GM11168 (cell line): ENCODE data around the gene CLDND2.
"Not testable (repeated sequence)": the region's sequence is repeated elsewhere in the genome, so short reads cannot be mapped to it uniquely, and the experiment has no call there.

Experiments
- in situ Hi-C: fragments of 300-500 bp; cut with MboI; formaldehyde crosslinking; loops from one replicate; pipeline ENCODE4 v1.12.0; 2022; ENCODE audit warnings: low sequenced_read_pairs; ENCODE audit not compliant: unreplicated experiment

Gene CLDND2

GRCh38 chr19:51368366-51369282 is at the start of gene CLDND2:
CLDND2 (minus strand) TSS chr19:51369003; CDS start chr19:51368577, 426 bp downstream.
- in situ Hi-C loops: no loop called here

DNA sequence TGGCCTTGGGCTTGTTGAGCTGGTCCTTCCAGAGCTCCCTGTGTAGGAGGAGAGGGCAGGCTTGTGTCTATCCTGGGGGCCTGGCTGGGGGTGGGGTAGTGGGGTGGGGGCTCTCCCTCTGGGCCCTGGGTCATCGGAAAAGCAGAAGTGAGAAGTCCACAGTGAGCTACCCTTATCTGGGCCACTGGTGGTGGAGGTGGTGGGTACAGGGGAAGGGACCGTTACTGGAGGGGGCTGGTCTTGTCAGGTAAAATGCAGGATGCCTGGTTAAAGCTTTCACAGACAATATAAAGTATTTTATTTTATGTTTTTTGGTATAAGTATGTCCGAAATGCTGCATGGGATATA is 49.0 kb upstream of the CLDND2 start:
- in situ Hi-C loops: no loop called here

DNA sequence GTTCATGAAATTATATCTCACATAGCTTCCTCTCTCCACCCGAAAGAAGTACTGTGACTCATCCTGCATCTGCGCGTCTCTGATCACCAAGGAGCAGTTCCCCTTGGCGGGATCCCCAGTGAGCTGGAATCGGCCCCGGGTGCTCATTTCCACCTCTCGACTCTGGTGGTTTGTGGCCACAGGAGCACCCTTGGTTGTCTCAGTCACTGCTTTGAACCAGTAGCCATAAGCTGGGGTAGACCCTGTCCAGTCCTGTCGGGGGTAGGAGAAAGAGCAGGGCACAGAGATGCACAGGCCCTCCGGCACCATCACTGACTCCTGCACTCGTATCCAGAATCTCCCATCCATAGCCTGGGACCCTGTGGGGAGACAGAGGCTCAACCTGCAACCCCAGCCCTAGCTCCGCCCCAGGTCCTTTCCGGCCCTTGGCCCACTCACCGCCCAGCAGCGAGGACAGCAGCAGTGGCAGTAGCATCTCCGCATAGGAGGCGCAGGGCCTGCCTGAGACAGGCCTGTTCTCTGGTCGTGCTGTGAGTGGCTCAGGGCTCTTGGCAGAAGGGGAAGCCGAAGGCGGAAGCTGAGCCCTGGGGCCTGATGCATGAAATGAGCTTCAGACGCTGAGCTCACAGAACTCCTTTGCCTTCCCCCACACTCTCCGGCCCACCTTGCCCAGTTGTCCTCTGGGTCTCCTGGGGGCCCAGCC is 48.5 kb upstream of the CLDND2 start, which contains the start of gene SIGLEC10:
SIGLEC10 (minus strand) TSS at position 536 of the 703 bp plus-strand sequence; CDS start at position 475, 61 bp downstream.
- in situ Hi-C loops: no loop called here

DNA sequence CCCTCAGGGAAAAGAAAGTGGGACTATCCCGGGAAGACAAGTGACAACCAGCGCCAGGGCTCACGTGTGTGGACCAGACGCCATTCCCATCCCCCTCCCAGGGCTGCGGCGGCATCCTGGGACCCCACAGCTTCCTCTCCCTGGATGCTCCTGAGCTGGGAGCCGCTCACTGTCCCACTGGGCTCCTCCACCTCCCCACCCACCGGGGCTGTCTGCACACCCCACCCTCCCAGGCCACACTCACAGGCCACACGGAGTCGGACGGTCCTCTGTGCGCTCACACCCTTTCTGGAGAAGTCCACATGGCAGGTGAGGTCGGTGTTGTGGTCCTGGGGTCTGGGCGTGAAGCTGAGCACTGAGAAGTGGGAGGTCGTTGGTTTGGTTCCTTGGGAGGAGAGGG is 47.6 kb upstream of the CLDND2 start:
- in situ Hi-C loops: not testable (repeated sequence)

DNA sequence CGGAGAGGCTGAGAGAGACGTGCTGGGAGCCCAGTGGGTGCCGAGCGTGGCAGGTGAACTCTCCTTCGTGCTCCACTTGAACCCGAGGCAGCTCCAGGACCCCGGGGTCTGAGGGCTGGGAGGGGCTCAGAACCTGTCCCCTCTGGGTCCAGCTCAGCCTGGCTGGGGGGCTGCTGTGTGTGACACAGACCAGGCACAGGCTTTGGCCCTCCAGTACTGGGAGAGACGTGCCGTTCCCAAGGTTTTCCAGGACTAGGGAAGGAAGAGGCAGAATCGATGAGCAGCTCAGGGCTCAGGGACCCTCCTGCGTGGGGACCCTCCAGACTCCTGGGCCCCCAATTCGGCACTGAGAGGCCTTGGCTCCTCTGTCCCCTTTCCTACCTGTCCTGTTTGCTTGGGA is 46.4 kb upstream of the CLDND2 start:
- in situ Hi-C loops: no loop called here

GRCh38 chr19:51410950-51411748 is 42.3 kb upstream of the CLDND2 start:
- in situ Hi-C loops: no loop called here

GRCh38 chr19:51407511-51408131 is 38.8 kb upstream of the CLDND2 start:
- in situ Hi-C loops: no loop called here

GRCh38 chr19:51402117-51402516 is 33.3 kb upstream of the CLDND2 start:
- in situ Hi-C loops: no loop called here

GRCh38 chr19:51399936-51400335 is 31.1 kb upstream of the CLDND2 start:
- in situ Hi-C loops: not testable (repeated sequence)

GRCh38 chr19:51399231-51399630 is 30.4 kb upstream of the CLDND2 start:
- in situ Hi-C loops: no loop called here

DNA sequence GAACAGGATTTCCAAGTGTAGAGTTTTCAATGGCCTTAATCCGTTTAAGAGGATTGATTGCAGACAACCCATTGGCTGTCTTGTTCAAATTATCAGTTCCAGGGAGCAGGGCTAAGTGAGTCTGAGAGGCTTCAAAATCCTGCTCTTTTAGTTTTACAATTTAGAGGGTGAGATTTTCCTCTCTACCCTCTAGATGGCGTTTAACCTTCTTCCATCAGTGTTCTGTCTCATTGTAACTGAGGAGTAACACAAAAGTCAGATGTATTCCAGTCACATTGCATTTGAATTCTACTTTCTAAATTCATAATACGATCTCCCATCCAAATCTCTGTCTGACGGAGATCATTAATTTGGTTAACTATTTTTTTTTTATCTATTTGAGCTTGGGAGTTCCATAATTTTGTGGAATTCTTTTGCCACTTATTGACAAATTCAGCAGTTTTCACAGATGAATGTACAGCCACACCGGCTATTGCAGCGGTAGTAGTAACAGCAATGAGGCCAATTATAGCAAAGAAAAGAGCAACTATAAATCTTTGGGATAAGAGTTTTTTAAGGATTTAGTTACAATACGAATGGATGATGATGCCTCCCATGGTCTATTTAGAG is 29.4 kb upstream of the CLDND2 start:
- in situ Hi-C loops: no loop called here

GRCh38 chr19:51397453-51397852 is 28.6 kb upstream of the CLDND2 start:
- in situ Hi-C loops: not testable (repeated sequence)

DNA sequence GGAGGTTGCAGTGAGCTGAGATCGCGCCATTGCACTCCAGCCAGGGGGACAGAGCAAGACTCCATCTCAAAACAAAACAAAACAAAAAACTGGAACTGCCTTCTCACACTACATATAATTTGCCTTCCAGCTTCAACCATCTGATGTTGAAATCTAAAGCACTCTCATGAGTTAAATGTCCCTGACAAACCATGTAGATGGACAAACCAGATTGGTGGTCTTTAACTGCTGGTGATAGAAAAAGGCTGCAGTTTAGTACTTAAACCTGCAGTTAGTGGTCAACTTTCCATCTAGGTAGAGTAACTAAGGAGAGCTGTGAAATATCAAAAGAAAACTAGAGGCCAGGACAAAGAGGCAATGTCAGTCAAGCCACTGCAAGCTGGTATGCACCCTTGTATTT is 27.4 kb upstream of the CLDND2 start:
- in situ Hi-C loops: no loop called here

- in situ Hi-C loops: no loop called here
These were observed 25.4 kb upstream of the CLDND2 start for GRCh38 chr19:51394050-51394836.

DNA sequence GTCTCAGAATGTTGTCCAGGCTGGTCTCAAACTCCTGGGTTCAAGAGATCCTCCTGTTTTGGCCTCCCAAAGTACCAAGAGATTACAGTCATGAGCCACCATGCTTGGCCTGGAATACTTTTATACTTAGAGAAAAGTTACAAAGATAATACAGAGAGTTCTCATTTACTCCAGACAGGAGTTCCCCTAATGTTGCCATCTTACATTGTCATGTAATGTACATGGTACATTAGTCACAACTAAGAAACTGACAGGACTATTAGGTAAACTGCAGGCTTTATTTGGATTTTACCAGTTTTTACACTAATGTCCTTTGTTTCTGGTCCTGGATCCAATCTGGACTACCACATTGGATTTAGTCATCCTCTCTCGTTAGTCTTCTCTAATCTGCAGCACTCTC is 23.9 kb upstream of the CLDND2 start:
- in situ Hi-C loops: no loop called here

- in situ Hi-C loops: no loop called here
These were observed 22.3 kb upstream of the CLDND2 start for GRCh38 chr19:51391073-51391611.

DNA sequence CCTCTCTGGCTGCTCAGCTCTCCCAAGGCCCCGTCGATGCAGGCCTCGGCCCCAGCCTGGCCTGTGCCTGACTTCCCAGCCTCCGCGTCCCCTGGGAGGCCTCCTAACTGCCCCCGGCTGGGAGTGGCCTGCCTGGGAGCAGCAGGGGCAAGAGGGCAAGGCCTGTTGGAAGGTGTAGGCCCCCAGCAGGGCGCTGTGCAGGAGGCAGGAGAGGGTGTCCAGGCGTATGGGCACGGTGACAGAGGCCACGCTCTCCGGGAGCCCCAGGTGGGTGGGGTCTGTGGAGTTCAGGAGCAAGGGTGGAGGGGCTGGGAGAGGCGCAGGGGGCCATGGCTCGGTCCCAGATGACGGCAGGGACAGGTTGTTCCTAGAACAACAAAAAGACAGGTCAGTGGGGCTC is 20.3 kb upstream of the CLDND2 start:
- in situ Hi-C loops: no loop called here

DNA sequence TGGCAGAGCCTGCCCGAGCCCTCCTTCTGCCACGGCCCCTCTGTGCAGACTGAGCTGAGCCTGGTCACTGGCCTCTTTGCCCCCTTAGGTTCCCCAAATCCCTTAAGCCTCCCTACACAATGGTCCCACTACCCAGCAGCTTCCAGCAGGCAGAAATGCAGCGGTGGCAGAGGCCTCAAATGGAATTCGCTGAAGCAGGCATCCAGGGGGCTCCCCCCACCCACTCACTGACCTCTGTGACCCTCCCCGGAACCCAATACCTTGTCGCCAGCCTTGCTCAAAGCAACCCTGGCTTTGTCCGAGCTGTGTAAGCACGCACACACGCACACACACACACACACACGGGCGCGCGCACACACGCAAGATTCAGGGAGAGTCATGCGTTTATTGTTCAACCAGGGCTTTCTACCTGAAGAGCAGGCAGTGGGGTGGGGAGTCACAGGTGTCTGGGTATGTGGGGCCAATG is 19.2 kb upstream of the CLDND2 start, which contains the start of gene LIM2:
LIM2 (minus strand) TSS at position 51 of the 466 bp plus-strand sequence. CDS start 531 bp downstream, outside the sequence.
- in situ Hi-C loops: no loop called here
